22Rv1 (cell line): ENCODE results near the gene SERPINI1.

Experiments
- CTCF ChIP-seq: fragments of 450-650 bp; IDR thresholded peaks from 2 replicates; pipeline ENCODE4 v1.5.1; 2017; ENCODE audit warnings: mild to moderate bottlenecking
- ZFX ChIP-seq: fragments of 450-650 bp; IDR thresholded peaks from 2 replicates; pipeline ENCODE4 v1.6.1; 2017; ENCODE audit warnings: antibody characterized with exemption, borderline replicate concordance

- no peak for TF ChIP-seq CTCF
- no peak for TF ChIP-seq ZFX
These were observed 6.7 kb upstream of the SERPINI1 start for GRCh38 chr3:167728632-167729323.
